ENCODE results near the gene SLC12A3. TPM values are rescaled to one million over a fixed set of nuclear protein-coding genes. Genes with fewer than 3 reads are reported as not detected.

SLC12A3 gene
- total and polyA plus RNA-seq, 12 donors, result 0.03 to 0.06 TPM; not detected in 10

DNA sequence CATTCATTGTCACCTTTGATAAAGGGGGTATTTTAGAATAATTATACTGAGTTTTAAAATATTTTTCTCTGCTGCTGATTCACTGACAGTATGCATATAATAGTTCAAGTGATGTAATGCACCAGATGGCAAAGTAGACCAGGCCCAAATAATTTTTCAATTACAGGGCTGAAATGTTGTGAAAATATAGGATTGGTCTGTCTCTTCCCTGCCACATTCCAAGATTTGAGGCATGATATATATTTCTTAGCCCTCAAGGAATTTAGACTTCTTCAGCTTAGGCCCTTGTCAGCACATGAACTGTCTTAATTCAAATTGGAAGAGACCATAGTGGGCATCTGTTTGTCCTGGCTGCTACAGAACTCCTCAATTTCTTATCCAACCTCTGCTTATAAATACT, 39.2 kb upstream of the SLC12A3 start:
- Histone ChIP-seq H3K27ac (no peak overlapping the region), H3K4me3 (no peak overlapping the region), H3K36me3 (replicated peaks in 1 of 2) (peaks cover 0 to 8% of the 10 kb centered on the region in 2 donors), H3K27me3 (no peaks in the 10 kb centered on the region), H3K4me1 (replicated peaks in 1 of 2) (peaks cover 0 to 9% of the 10 kb centered on the region in 2 donors), H3K9me3 (replicated peaks in 1 of 3) (no peaks in the 10 kb centered on the region)
- DNase-seq, result no peak
- TF ChIP-seq, protein P1, sequence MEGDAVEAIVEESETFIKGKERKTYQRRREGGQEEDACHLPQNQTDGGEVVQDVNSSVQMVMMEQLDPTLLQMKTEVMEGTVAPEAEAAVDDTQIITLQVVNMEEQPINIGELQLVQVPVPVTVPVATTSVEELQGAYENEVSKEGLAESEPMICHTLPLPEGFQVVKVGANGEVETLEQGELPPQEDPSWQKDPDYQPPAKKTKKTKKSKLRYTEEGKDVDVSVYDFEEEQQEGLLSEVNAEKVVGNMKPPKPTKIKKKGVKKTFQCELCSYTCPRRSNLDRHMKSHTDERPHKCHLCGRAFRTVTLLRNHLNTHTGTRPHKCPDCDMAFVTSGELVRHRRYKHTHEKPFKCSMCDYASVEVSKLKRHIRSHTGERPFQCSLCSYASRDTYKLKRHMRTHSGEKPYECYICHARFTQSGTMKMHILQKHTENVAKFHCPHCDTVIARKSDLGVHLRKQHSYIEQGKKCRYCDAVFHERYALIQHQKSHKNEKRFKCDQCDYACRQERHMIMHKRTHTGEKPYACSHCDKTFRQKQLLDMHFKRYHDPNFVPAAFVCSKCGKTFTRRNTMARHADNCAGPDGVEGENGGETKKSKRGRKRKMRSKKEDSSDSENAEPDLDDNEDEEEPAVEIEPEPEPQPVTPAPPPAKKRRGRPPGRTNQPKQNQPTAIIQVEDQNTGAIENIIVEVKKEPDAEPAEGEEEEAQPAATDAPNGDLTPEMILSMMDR (IDR thresholded peaks at IDR 0.05), result no peak
- TF ChIP-seq POLR2A (IDR thresholded peaks at IDR 0.05), result no peak
- intact Hi-C loops (cut with DNase I), result no loop called here

DNA sequence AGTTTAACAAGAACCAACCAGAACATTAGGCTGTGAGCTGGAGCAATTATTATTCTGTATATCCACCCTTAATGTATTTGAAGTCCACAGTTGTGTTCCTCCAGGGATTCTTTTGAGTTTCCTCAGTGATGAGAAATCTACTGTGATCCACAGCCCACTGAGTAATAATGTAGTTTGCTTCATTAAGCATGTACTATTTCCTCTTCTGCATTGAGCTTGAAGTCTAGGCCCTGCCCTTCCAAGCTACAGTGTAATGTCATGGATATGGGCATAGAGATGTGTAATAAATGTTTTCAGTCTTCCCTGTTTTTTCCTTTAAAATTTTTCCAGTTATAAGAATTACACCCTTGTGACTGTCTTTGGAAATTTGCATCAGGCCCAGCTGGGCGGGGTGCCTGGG, 36.4 kb upstream of the SLC12A3 start:
- TF ChIP-seq POLR2A (IDR thresholded peaks at IDR 0.05), result no peak
- TF ChIP-seq, protein P1 (IDR thresholded peaks at IDR 0.05), result no peak
- Histone ChIP-seq H3K36me3 (replicated peaks in 1 of 2) (peaks cover 0 to 22% of the 10 kb centered on the region in 2 donors), H3K4me1 (replicated peaks in 1 of 2) (peaks cover 0 to 9% of the 10 kb centered on the region in 2 donors), H3K27ac (no peak overlapping the region), H3K27me3 (no peaks in the 10 kb centered on the region), H3K4me3 (no peak overlapping the region), H3K9me3 (replicated peaks in 1 of 3) (no peaks in the 10 kb centered on the region)
- no peak for DNase-seq
- WGBS, 4 donors, result 98 to 100% (median 100%) methylated on average over 1 of the region's 1 CpG
- intact Hi-C loops (cut with DNase I), result no loop called here

DNA sequence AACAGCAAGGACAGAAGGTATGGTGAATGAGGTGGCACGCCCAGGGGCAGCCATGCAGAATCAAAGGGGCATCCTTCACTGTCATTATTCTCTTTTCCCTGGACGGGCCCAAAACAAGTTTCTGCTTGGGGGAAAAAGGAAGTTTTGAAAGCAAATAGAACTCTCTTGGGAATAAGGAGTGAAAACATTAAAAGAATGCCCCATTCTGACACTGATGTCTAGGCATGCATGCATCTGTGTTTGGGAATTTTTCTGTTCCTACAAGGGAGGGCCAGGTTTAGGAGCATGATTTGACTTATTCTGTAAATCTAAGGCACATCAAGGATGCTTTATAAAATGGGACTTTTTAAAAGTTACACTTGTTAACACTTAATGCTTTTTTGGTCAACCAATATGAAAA, 34.3 kb upstream of the SLC12A3 start:
- H3K9me3 ChIP-seq (replicated peaks in 1 of 3), result no peaks in the 10 kb centered on the region
- no peak for DNase-seq
- WGBS, 4 donors, result 30 to 92% (median 60%) methylated on average over 2 of the region's 2 CpGs
- no peak for TF ChIP-seq POLR2A (IDR thresholded peaks at IDR 0.05)
- TF ChIP-seq, protein P1 (IDR thresholded peaks at IDR 0.05), result no peak
- H3K36me3 ChIP-seq (replicated peaks in 1 of 2), result peaks cover 0 to 29% of the 10 kb centered on the region in 2 donors
- H3K4me3 ChIP-seq, result no peak overlapping the region
- intact Hi-C loops (cut with DNase I), result no loop called here
- H3K27me3 ChIP-seq, result no peaks in the 10 kb centered on the region
- H3K27ac ChIP-seq, result no peak overlapping the region
- H3K4me1 ChIP-seq (replicated peaks in 1 of 2), result no peaks in the 10 kb centered on the region

DNA sequence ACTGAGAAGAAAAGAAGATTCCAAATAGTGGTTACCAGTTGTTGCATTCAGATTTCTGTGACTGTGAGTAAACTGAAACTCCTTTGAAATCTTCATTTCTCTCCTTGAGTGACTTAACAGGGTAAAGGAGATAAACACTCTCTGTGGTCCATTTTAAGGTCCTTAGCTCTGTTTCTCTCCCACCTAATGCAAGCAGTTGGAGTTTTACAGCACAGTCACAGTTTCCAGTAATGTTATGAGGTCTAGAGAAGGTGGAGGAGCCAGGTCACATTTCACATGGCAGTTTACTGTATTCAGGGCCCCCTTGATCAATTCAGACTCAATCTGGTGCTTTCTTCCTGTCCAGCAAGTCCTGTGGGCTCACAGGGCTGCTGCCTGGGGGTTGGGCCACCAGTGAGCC, 32.2 kb upstream of the SLC12A3 start:
- TF ChIP-seq, protein P1 (IDR thresholded peaks at IDR 0.05), result no peak
- no peak for TF ChIP-seq POLR2A (IDR thresholded peaks at IDR 0.05)
- H3K27me3 ChIP-seq, result no peaks in the 10 kb centered on the region
- intact Hi-C loops (cut with DNase I), result no loop called here
- H3K36me3 ChIP-seq (replicated peaks in 1 of 2), result peaks cover 0 to 44% of the 10 kb centered on the region in 2 donors
- H3K9me3 ChIP-seq (replicated peaks in 1 of 3), result no peaks in the 10 kb centered on the region
- DNase-seq, result no peak
- H3K27ac ChIP-seq, result no peak overlapping the region
- no peaks in the 10 kb centered on the region for H3K4me1 ChIP-seq (replicated peaks in 1 of 2)
- H3K4me3 ChIP-seq, result no peak overlapping the region

All from adrenal gland (tissue), 12 donors.